BJ (cell line): ENCODE data around the gene EIF4G1. TPM values are rescaled to one million over a fixed set of nuclear protein-coding genes. Genes with fewer than 3 reads are reported as not detected.

ENCODE experiments used
- CTCF ChIA-PET: fragments of 350-600 bp; formaldehyde crosslinking; extraction: SDS; loops from one replicate; lab custom pipeline; 2021; ENCODE audit warnings: antibody characterized with exemption, inconsistent platforms; lab: Yijun Ruan, JAX
- POLR2A ChIA-PET: fragments of 300-600 bp; sonication (Branson Sonifier 250); formaldehyde crosslinking; extraction: SDS; loops from one replicate; lab custom pipeline; 2021; ENCODE audit warnings: antibody characterized with exemption; lab: Charles Lee
- DNase-seq: peaks from one replicate; pipeline ENCODE4 v3.0.0-alpha.2; 2011; ENCODE audit warnings: low read depth
- H3K27me3 ChIP-seq: 2 replicates; pipeline ENCODE4 v1.6.0; 2011; ENCODE audit warnings: low read length; ENCODE audit not compliant: control insufficient read depth, insufficient read depth
- H3K36me3 ChIP-seq: 2 replicates; pipeline ENCODE4 v1.5.1; 2011; ENCODE audit warnings: low read length; ENCODE audit not compliant: control insufficient read depth, insufficient read depth
- H3K4me3 ChIP-seq: 2 replicates; pipeline ENCODE4 v1.5.1; 2011; ENCODE audit warnings: low read depth, mild to moderate bottlenecking, control low read depth, low read length
- polyA plus RNA-seq: library from polyadenylated mRNA; depleted of rRNA; stranded (reverse); fragments of >200 nt; gene quantifications from 2 replicates; pipeline ENCODE4 v1.2.3, GENCODE V29; 2011
- TF ChIP-seq, protein P1 (sequence below): IDR thresholded peaks from 2 replicates; pipeline ENCODE4 v1.5.1; 2011; ENCODE audit warnings: low read depth, mild to moderate bottlenecking, control low read depth, inconsistent platforms, low read length, moderate library complexity; ENCODE audit not compliant: insufficient read depth

EIF4G1 gene
- polyA plus RNA-seq, 1 experiment: 370 TPM

DNA sequence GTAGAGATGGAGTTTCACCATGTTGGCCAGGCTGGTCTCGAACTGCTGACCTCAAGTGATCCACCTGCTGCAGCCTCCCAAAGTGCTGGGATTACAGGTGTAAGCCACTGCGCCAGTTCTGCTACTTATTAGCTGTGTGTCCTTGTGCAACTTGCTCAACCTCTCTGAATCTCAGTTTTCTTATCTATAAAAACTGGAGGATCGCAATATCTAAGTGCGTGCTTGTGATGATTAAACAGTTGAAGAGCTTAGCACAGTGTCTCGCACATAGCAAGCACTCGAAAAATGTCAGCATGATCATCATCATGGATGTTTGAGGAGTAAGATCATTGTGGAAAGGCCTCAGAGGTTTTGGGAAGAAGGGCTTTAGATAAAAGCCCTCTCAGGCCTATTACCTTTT is 36.2 kb downstream of the EIF4G1 start:
- CTCF ChIA-PET: interaction anchor here (1.0 kb wide), 1 partner anchor 163 kb away, joined by 4 read pairs; no protein-coding TSS in a partner anchor
- Histone ChIP-seq H3K27me3 (no peaks in the 10 kb centered on the region), H3K36me3 (peaks cover 5% of the 10 kb centered on the region), H3K4me3 (no peak overlapping the region)
- POLR2A ChIA-PET: no interaction called here
- TF ChIP-seq, protein P1, sequence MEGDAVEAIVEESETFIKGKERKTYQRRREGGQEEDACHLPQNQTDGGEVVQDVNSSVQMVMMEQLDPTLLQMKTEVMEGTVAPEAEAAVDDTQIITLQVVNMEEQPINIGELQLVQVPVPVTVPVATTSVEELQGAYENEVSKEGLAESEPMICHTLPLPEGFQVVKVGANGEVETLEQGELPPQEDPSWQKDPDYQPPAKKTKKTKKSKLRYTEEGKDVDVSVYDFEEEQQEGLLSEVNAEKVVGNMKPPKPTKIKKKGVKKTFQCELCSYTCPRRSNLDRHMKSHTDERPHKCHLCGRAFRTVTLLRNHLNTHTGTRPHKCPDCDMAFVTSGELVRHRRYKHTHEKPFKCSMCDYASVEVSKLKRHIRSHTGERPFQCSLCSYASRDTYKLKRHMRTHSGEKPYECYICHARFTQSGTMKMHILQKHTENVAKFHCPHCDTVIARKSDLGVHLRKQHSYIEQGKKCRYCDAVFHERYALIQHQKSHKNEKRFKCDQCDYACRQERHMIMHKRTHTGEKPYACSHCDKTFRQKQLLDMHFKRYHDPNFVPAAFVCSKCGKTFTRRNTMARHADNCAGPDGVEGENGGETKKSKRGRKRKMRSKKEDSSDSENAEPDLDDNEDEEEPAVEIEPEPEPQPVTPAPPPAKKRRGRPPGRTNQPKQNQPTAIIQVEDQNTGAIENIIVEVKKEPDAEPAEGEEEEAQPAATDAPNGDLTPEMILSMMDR: no peak
- no peak for DNase-seq

DNA sequence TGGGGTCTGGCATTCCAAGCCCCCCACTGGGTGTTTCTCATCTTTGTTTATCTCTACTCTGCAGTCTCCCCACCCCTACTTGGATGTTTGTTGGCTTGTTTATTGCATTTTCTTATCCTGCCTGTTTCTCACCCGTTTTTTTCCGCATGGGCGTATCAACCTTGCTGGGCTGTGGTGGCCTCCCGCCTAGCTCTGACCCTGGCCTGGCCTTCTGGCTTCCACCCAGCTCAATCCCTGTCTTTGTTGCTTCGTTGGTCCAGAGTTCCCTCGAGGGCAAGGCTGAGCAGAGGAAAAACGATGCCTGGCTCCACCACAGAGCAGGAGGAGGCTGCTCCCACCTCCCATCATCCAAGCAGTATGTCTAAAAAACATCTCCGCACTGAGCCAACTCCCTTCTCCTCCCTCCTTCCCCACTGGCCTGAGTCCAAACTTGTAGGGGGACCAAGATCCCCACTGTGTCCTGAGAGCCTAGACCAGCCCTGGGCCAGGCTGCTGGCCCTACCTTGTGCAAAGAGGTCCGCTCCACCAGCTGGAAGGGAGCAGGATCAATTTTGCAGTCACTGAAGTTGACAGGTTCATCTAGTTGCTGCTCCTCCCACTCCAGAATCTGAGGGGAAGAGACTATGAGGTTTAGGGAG is 37.2 kb downstream of the EIF4G1 start:
- TF ChIP-seq, protein P1: no peak
- peaks cover 6% of the 10 kb centered on the region for H3K36me3 ChIP-seq
- no peak for DNase-seq
- H3K27me3 ChIP-seq: no peaks in the 10 kb centered on the region
- H3K4me3 ChIP-seq: no peak overlapping the region
- CTCF ChIA-PET: interaction anchor here (1.0 to 4.9 kb wide), 2 partner anchors 10 to 162 kb away, joined by 4 to 65 read pairs; partner anchors contain the start of gene FAM131A
- POLR2A ChIA-PET: no interaction called here

DNA sequence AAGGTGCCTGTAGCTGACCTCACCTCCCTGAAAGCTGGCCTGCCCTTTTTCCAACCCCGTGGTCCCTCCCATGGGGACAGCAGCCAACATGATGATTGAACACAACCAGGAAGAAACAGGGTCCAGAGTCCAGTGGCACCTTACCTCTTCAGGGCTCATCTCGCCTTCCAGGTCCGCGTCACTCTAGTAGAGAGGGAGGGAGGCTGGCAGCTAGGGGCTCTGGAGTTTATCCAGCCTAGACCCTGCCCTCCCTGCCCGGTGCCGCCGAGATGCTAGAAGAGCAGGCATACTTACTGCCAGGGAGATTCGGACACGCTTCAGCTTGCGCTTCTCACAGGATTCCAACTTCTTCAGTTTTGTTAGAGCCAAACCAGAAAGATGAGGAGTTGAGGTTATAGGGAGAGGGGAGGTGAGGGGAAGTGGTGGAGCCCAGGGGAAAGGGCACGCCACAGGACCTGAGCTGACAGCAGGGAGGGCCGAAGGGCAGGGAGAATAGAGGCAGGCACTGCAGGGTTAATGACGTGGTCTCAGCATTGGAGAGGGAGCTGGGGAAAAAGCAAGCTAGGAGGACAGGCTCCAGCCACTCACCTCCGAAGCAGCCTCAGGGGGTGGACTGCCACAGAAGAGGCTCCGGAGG is 37.9 kb downstream of the EIF4G1 start:
- TF ChIP-seq, protein P1: no peak
- ChIA-PET CTCF (interaction anchor here (0.7 to 4.9 kb wide), 4 partner anchors 11 to 189 kb away, joined by 3 to 65 read pairs (median 3); partner anchors contain the start of gene FAM131A), POLR2A (no interaction called here)
- Histone ChIP-seq H3K27me3 (no peaks in the 10 kb centered on the region), H3K4me3 (no peak overlapping the region), H3K36me3 (peaks cover 7% of the 10 kb centered on the region)
- DNase-seq: no peak

DNA sequence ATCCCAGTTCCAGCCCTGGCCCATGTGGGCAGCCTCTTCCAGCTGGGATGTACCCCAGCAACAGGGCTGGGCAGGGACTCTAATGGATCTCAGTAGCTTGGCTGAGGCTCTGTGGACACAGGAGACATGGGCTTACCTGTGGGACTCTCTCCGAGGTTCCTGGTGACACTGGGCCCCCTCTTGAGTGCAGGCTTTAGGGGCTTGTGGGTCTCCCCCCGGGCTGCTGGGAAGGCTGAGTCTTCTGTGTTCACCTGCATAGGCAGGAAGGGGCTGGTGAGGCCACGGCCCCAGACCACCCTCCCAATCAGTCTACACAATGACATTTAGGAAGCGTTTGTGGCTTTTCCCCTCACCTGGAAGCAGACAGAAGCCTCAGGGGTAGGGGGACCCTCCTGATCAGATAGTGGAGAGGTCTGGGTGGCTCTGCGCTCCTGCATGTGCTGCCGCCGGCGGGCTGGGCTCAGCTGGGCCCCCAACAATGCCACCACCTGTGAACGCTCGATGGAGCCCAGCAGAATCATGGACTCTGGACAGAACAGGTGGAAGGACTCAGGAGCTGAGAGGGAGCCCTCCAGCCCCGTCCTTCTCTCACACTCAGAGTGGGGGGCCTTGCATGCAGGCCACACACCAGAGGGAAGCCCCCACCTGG is 38.6 kb downstream of the EIF4G1 start:
- Histone ChIP-seq H3K36me3 (peaks cover 7% of the 10 kb centered on the region), H3K4me3 (no peak overlapping the region), H3K27me3 (no peaks in the 10 kb centered on the region)
- ChIA-PET POLR2A (no interaction called here), CTCF (interaction anchor here (0.7 to 4.9 kb wide), 12 partner anchors 11 to 335 kb away, joined by 3 to 65 read pairs (median 4); partner anchors contain the start of genes ABCC5, EPHB3 and FAM131A)
- TF ChIP-seq, protein P1: no peak
- DNase-seq: no peak

DNA sequence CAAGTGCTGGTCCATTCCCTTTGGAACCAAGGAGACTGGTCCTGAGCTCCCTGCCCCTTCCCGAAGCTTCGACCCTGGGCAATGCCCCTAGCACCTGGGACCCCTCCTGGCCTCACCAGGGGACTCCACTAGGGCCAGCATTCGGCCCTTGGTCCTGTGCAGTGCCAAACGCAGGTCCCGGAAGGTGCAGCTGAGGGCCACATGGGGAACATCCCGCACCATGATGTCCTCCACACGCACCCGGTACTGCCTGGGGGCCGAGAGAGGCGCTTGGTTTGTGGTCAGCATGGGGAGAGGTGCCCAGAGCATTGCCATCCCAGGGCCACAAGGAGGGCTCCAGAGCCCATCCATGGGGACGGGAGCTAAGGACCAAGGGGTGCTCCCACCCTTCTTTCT is 39.1 kb downstream of the EIF4G1 start:
- ChIA-PET CTCF (interaction anchor here (0.5 to 4.9 kb wide), 12 partner anchors 12 to 336 kb away, joined by 3 to 65 read pairs (median 4); partner anchors contain the start of genes ABCC5, EPHB3 and FAM131A), POLR2A (no interaction called here)
- TF ChIP-seq, protein P1: no peak
- Histone ChIP-seq H3K27me3 (no peaks in the 10 kb centered on the region), H3K36me3 (peaks cover 7% of the 10 kb centered on the region), H3K4me3 (no peak overlapping the region)
- DNase-seq: no peak
